HepG2 (cell line): Measurements from ENCODE around the gene KCND1. TPM values are rescaled to one million over a fixed set of nuclear protein-coding genes. Genes with fewer than 3 reads are reported as not detected.

Experiments used
- CHD4 ChIP-seq: fragments of 200-600 bp; sonication (generic); IDR thresholded peaks from 2 replicates; pipeline ENCODE4 v1.7.0; 2017; ENCODE audit warnings: mild to moderate bottlenecking, low read length, borderline replicate concordance
- ELF3 ChIP-seq: IDR thresholded peaks from 2 replicates; pipeline ENCODE4 v1.6.1; 2016; ENCODE audit warnings: missing genetic modification reagents, missing compliant biosample characterization
- HOXA5 ChIP-seq: sonication (generic); formaldehyde crosslinking; IDR thresholded peaks from 2 replicates; pipeline ENCODE4 v1.4.0; 2020; ENCODE audit warnings: missing genetic modification reagents
- KDM5A ChIP-seq: fragments of 200-600 bp; sonication (generic); IDR thresholded peaks from 2 replicates; pipeline ENCODE4 v1.7.0; 2018; ENCODE audit warnings: antibody characterized with exemption, mild to moderate bottlenecking, low read length, borderline replicate concordance
- MNT ChIP-seq: fragments of 450-650 bp; IDR thresholded peaks from 2 replicates; pipeline ENCODE4 v1.6.1; 2016
- RAD21 ChIP-seq: fragments of 450-650 bp; formaldehyde crosslinking; IDR thresholded peaks from 2 replicates; pipeline ENCODE4 v1.5.0; 2020; ENCODE audit warnings: mild to moderate bottlenecking
- ZBTB40 ChIP-seq, 2 experiments: fragments of 450-650 bp in 1 of 2; sonication (generic) in 1 of 2; formaldehyde crosslinking in 1 of 2; IDR thresholded peaks; 2 replicates each; pipeline versions ENCODE4 v1.6.1 to v1.8.0; 2016 to 2022; ENCODE audit warnings: antibody characterized with exemption in 1 of 2, mild to moderate bottlenecking in 1 of 2, missing genetic modification reagents in 1 of 2
- ZNF234 ChIP-seq: sonication (generic); formaldehyde crosslinking; conservative IDR thresholded peaks from 2 replicates; pipeline ENCODE4 v1.5.1; 2020; ENCODE audit warnings: mild to moderate bottlenecking, missing genetic modification reagents
- ZNF281 ChIP-seq: sonication (generic); formaldehyde crosslinking; IDR thresholded peaks from 2 replicates; pipeline ENCODE4 v1.4.0; 2020; ENCODE audit warnings: missing genetic modification reagents, borderline replicate concordance
- ZNF883 ChIP-seq: sonication (generic); formaldehyde crosslinking; IDR thresholded peaks from 2 replicates; pipeline ENCODE4 v1.5.1; 2020; ENCODE audit warnings: mild to moderate bottlenecking, missing genetic modification reagents; ENCODE audit errors: not compliant biosample characterization
- polyA plus RNA-seq, 8 experiments: library from polyadenylated mRNA; depleted of rRNA in 3 of 8; stranded (reverse) in 7 of 8; unstranded in 1 of 8; fragments of >200 nt; fragmentation: Illumina TruSeq in 4 of 8; extraction: Trizol in 4 of 8; gene quantifications; 2 replicates each; pipeline versions ENCODE4 v1.2.1 to v1.2.3, GENCODE V29; 2011 to 2016; ENCODE audit warnings: low read depth in 4 of 8, missing spikeins in 1 of 8, mixed read lengths in 1 of 8; ENCODE audit not compliant: insufficient read depth in 1 of 8
- total RNA-seq, 5 experiments: library from RNA; depleted of rRNA; stranded (reverse); fragments of >200 nt; fragmentation: Illumina TruSeq; extraction: Trizol; gene quantifications; 2 replicates each; pipeline ENCODE4 v1.2.3, GENCODE V29; 2016; ENCODE audit warnings: low read depth in 1 of 5

The KCND1 gene
- total and polyA plus RNA-seq, 2 of the 13 experiments (the other 11 are each of a cell fraction or from before 2014, with no cell fraction given) = 0.07 to 0.30 TPM

GRCh38 chrX:48917139-48918001 is 54.3 kb downstream of the KCND1 start (continued):
- TF ChIP-seq MNT (0 out of 2 replicates have a peak, but pooled peaks have one; percentile 19), KDM5A (no peak), ZNF234 (CRISPR knock-in tag) (no peak), ZNF281 (no peak), ZNF883 (no peak), ZBTB40 (IDR thresholded peaks at IDR 0.05) (no peak), ZBTB40 (CRISPR knock-in tag; IDR thresholded peaks at IDR 0.05) (no peak), CHD4 (no peak), HOXA5 (CRISPR knock-in tag) (0 out of 2 replicates have a peak, but pooled peaks have one; percentile 36), RAD21 (CRISPR knock-in tag) (peak; percentile 32), ELF3 (0 out of 2 replicates have a peak, but pooled peaks have one; percentile 10)
